K562 (cell line): ENCODE results near the gene OMP. TPM values are rescaled to one million over a fixed set of nuclear protein-coding genes. Genes with fewer than 3 reads are reported as not detected.

Experiments
- ATAC-seq: fragments of 200-7000 bp; cut with Tn5 transposase; 3 replicates; pipeline ENCODE4 v1.9.1; 2020; ENCODE audit warnings: moderate library complexity
- BruUV-seq: library from RNA; stranded (reverse); fragments of 400-500 nt; replicated peaks from 2 replicates; lab custom pipeline; 2021; lab: Mats Ljungman, UMichigan
- CTCF ChIA-PET: fragments of 300-600 bp; formaldehyde crosslinking; extraction: SDS; loops from one replicate; lab custom pipeline; 2021; ENCODE audit warnings: low intra/inter-chr PET ratio; lab: Yijun Ruan, JAX
- POLR2A ChIA-PET: fragments of 300-600, 350-650 bp; sonication (Branson Sonifier 250); formaldehyde crosslinking; extraction: SDS; loops from one replicate; lab custom pipeline; 2021; ENCODE audit warnings: antibody characterized with exemption, inconsistent platforms; lab: Yijun Ruan, JAX
- DNase-seq, 4 experiments: peaks; one replicate each; pipeline versions ENCODE4 v3.0.0 to v3.0.0-alpha.2; 2011 to 2018; ENCODE audit warnings: low spot score in 3 of 4, mixed read lengths in 3 of 4; ENCODE audit errors: extremely low read depth in 1 of 4
- FAIRE-seq: peaks from 2 replicates; lab custom pipeline; 2011; peaks lifted over from hg19 to GRCh38; lab: Jason Lieb, UNC
- H2AFZ ChIP-seq: 2 replicates; pipeline ENCODE4 v1.6.0; 2011; ENCODE audit warnings: low read depth, low read length, control low read depth, inconsistent platforms
- H3K27ac ChIP-seq: fragments of 200-600 bp; 3 replicates; pipeline ENCODE4 v1.8.0; 2011; ENCODE audit warnings: low read depth, mild to moderate bottlenecking, control low read depth, inconsistent platforms, low read length, moderate library complexity, mixed read lengths; ENCODE audit errors: extremely low read depth
- H3K27me3 ChIP-seq, 2 experiments: fragments of 300-600 bp in 1 of 2; 2 replicates in 1 of 2; 3 replicates in 1 of 2; pipeline versions ENCODE4 v1.6.0 to v1.8.0; 2011; ENCODE audit warnings: inconsistent platforms in 2 of 2, low read length in 2 of 2, mild to moderate bottlenecking in 1 of 2, mixed read lengths in 1 of 2, moderate library complexity in 1 of 2; ENCODE audit not compliant: control insufficient read depth in 2 of 2, insufficient read depth in 2 of 2
- H3K36me3 ChIP-seq: fragments of 300-600 bp; 3 replicates; pipeline ENCODE4 v1.8.0; 2011; ENCODE audit warnings: mild to moderate bottlenecking, low read length, inconsistent platforms; ENCODE audit not compliant: control insufficient read depth, insufficient read depth
- H3K4me1 ChIP-seq, 2 experiments: fragments of 200-600 bp in 1 of 2; replicated peaks in 1 of 2; 2 replicates in 1 of 2; 3 replicates in 1 of 2; pipeline versions ENCODE4 v1.5.1 to v1.8.0; 2011; ENCODE audit warnings: inconsistent platforms in 2 of 2, low read length in 2 of 2, mild to moderate bottlenecking in 1 of 2, mixed read lengths in 1 of 2, moderate library complexity in 1 of 2; ENCODE audit not compliant: control insufficient read depth in 2 of 2, insufficient read depth in 2 of 2
- H3K4me2 ChIP-seq: 2 replicates; pipeline ENCODE4 v1.6.1; 2011; ENCODE audit warnings: low read length, control low read depth, inconsistent platforms, mixed read lengths; ENCODE audit not compliant: insufficient read depth
- H3K4me3 ChIP-seq: fragments of 200-600 bp; sonication (generic), shearing (Covaris generic); 2 replicates; pipeline ENCODE4 v1.5.1; 2016; ENCODE audit warnings: control low read depth, inconsistent platforms
- H3K79me2 ChIP-seq: fragments of 200-600 bp; 3 replicates; pipeline ENCODE4 v1.8.0; 2011; ENCODE audit warnings: low read length, inconsistent platforms; ENCODE audit not compliant: control insufficient read depth, insufficient read depth
- H3K9ac ChIP-seq, 2 experiments: 2 replicates each; pipeline versions ENCODE4 v1.6.0 to v1.6.1; 2011; ENCODE audit warnings: low read depth in 2 of 2, low read length in 2 of 2, control low read depth in 1 of 2, inconsistent platforms in 1 of 2, mild to moderate bottlenecking in 1 of 2, mixed read lengths in 1 of 2; ENCODE audit not compliant: insufficient read depth in 1 of 2
- H3K9me1 ChIP-seq: one replicate; pipeline ENCODE4 v1.6.0; 2011; ENCODE audit warnings: inconsistent platforms, mild to moderate bottlenecking, low read length, moderate library complexity; ENCODE audit not compliant: control insufficient read depth, insufficient read depth
- H3K9me3 ChIP-seq: replicated peaks from 2 replicates; pipeline ENCODE4 v1.5.1; 2011; ENCODE audit warnings: low read depth, low read length, inconsistent platforms; ENCODE audit not compliant: control insufficient read depth, insufficient read depth
- H4K20me1 ChIP-seq: replicated peaks from 2 replicates; pipeline ENCODE4 v1.6.1; 2011; ENCODE audit warnings: low read length, inconsistent platforms, mixed read lengths; ENCODE audit not compliant: control insufficient read depth, insufficient read depth
- ATF1 ChIP-seq, 2 experiments: fragments of 450-650 bp in 1 of 2; IDR thresholded peaks; 2 replicates each; pipeline ENCODE4 v1.6.1; 2016; ENCODE audit warnings: missing compliant biosample characterization in 1 of 2, missing genetic modification characterization in 1 of 2
- THRA ChIP-seq: fragments of 450-650 bp; IDR thresholded peaks from 2 replicates; pipeline ENCODE4 v1.6.1; 2017; ENCODE audit warnings: mild to moderate bottlenecking, moderate library complexity
- WGBS: fragments of 100-300 bp; shearing (Covaris generic); methylation state at CpG from one replicate; pipeline ENCODE4 v1.1.6; 2016; ENCODE audit warnings: low coverage, mixed read lengths; ENCODE audit not compliant: insufficient coverage; ENCODE audit errors: missing lambda C conversion rate; 5-methylcytosine and 5-hydroxymethylcytosine counted together
- in situ Hi-C: fragments of 300-500 bp; cut with MboI; formaldehyde crosslinking; loops from 4 replicates; pipeline ENCODE4 v1.15.0; 2018; ENCODE audit warnings: inconsistent platforms, mixed read lengths
- intact Hi-C: fragments of 100-400 bp; cut with micrococcal nuclease; formaldehyde crosslinking; loops from 2 replicates; pipeline ENCODE4 v1.14.2; 2022
- polyA plus RNA-seq, 8 experiments: library from polyadenylated mRNA; depleted of rRNA in 4 of 8; stranded (reverse) in 5 of 8; unstranded in 3 of 8; fragments of >200 nt; fragmentation: Nextera tagmentation in 2 of 8; fragmentation: Illumina TruSeq in 1 of 8; extraction: Ambion mirVana in 2 of 8; extraction: Trizol in 1 of 8; gene quantifications; 2 replicates each; pipeline versions ENCODE4 v1.2.1 to v1.2.3, GENCODE V29; 2011 to 2014; ENCODE audit warnings: inconsistent platforms in 1 of 8, missing spikeins in 1 of 8
- total RNA-seq, 7 experiments: library from RNA; depleted of rRNA in 6 of 7; stranded (reverse); fragments of >200 nt in 6 of 7; fragmentation: Illumina TruSeq in 2 of 7; extraction: Trizol in 2 of 7; gene quantifications; 2 replicates each; pipeline versions ENCODE4 v1.2.1 to v1.2.3, GENCODE V29; 2011 to 2021; ENCODE audit warnings: low replicate concordance in 1 of 7

OMP gene
- total and polyA plus RNA-seq, 9 of the 15 experiments (the other 6 are each of a cell fraction or from before 2014, with no cell fraction given): not detected

- CTCF ChIA-PET: no interaction called here
- Histone ChIP-seq H3K4me3 (no peak overlapping the region), H3K4me1 (peaks cover 0 to 20% of the 10 kb centered on the region in 2 experiments; a peak in 3 of 5 replicates)
- TF ChIP-seq THRA: no peak
- no peak for TF ChIP-seq ATF1 (CRISPR knock-in tag; IDR thresholded peaks at IDR 0.05)
- TF ChIP-seq ATF1 (tag; IDR thresholded peaks at IDR 0.05): no peak
- TF ChIP-seq, all 486 proteins: peak for 0
- Histone ChIP-seq H3K9me1 (no peaks in the 10 kb centered on the region), H3K27me3 (peaks cover 0 to 19% of the 10 kb centered on the region in 2 experiments; a peak in 2 of 5 replicates), H3K9ac (no peak overlapping the region), H3K79me2 (no peaks in the 10 kb centered on the region), H3K4me2 (no peak overlapping the region), H3K36me3 (no peaks in the 10 kb centered on the region), H3K27ac (no peak overlapping the region), H4K20me1 (no peaks in the 10 kb centered on the region), H2AFZ (no peak overlapping the region), H3K9me3 (no peaks in the 10 kb centered on the region)
- BruUV-seq: no TSS peak
- WGBS: 27% methylated on average over 11 of the region's 12 CpGs
- in situ Hi-C loops (no loop called here), intact Hi-C loops (no loop called here)
- no peak for DNase-seq
- POLR2A ChIA-PET: interaction anchor here (0.5 to 0.7 kb wide), 3 partner anchors 13 to 132 kb away, joined by 3 read pairs; no protein-coding TSS in a partner anchor
- FAIRE-seq: no peak
- no peak for ATAC-seq
Observed at GRCh38 chr11:77083566-77084245, 18.9 kb upstream of the OMP start.
